Neural cell (in vitro differentiated cells): ENCODE results near the gene SETMAR. TPM values are rescaled to one million over a fixed set of nuclear protein-coding genes. Genes with fewer than 3 reads are reported as not detected.

Experiments
- H2AFZ ChIP-seq: fragments of 200-600, 300-800 bp; sonication (generic), shearing (Covaris generic); 2 replicates; pipeline ENCODE4 v1.6.0; 2014; ENCODE audit warnings: low read depth, mild to moderate bottlenecking, antibody characterized with exemption, low read length, moderate library complexity
- H3F3A ChIP-seq: fragments of 200-600 bp; shearing (Covaris generic); 2 replicates; pipeline ENCODE4 v1.6.1; 2016; ENCODE audit warnings: mild to moderate bottlenecking, moderate library complexity, mixed read lengths, antibody characterized with exemption, low read length; ENCODE audit not compliant: insufficient read depth, poor library complexity, severe bottlenecking
- H3K27ac ChIP-seq: fragments of 200-600, 300-800 bp; sonication (generic), shearing (Covaris generic); 2 replicates; pipeline ENCODE4 v1.5.1; 2014; ENCODE audit warnings: mild to moderate bottlenecking, low read length, moderate library complexity
- H3K27me3 ChIP-seq: fragments of 300-800, 200-600 bp; sonication (generic), shearing (Covaris generic); 2 replicates; pipeline ENCODE4 v1.6.0; 2014; ENCODE audit warnings: mild to moderate bottlenecking, low read depth, low read length, moderate library complexity; ENCODE audit not compliant: insufficient read depth
- H3K36me3 ChIP-seq: fragments of 300-800, 200-600 bp; sonication (generic), shearing (Covaris generic); 2 replicates; pipeline ENCODE4 v1.5.1; 2014; ENCODE audit warnings: mild to moderate bottlenecking, antibody characterized with exemption, low read length, moderate library complexity; ENCODE audit not compliant: insufficient read depth
- H3K4me2 ChIP-seq: fragments of 300-800, 200-600 bp; sonication (generic), shearing (Covaris generic); 2 replicates; pipeline ENCODE4 v1.6.0; 2014; ENCODE audit warnings: mild to moderate bottlenecking, low read length
- H3K4me3 ChIP-seq: fragments of 300-800, 200-600 bp; sonication (generic), shearing (Covaris generic); 2 replicates; pipeline ENCODE4 v1.5.1; 2014; ENCODE audit warnings: mild to moderate bottlenecking, low read length, moderate library complexity
- H3K79me2 ChIP-seq: fragments of 200-600 bp; shearing (Covaris generic); replicated peaks from 2 replicates; pipeline ENCODE4 v1.6.0; 2014; ENCODE audit warnings: mild to moderate bottlenecking, low read length, moderate library complexity; ENCODE audit not compliant: insufficient read depth
- H3K9ac ChIP-seq: fragments of 300-800, 200-600 bp; sonication (generic), shearing (Covaris generic); 2 replicates; pipeline ENCODE4 v1.6.1; 2016; ENCODE audit warnings: mild to moderate bottlenecking, low read length, mixed read lengths
- H3K9me2 ChIP-seq: fragments of 200-600 bp; shearing (Covaris generic); 2 replicates; pipeline ENCODE4 v1.6.1; 2016; ENCODE audit warnings: mild to moderate bottlenecking, low read length, mixed read lengths; ENCODE audit not compliant: insufficient read depth
- H3K9me3 ChIP-seq: fragments of 200-600, 300-800 bp; sonication (generic), shearing (Covaris generic); 2 replicates; pipeline ENCODE4 v1.6.1; 2016; ENCODE audit warnings: mild to moderate bottlenecking, mixed run types, low read length, moderate library complexity, mixed read lengths
- H4K20me1 ChIP-seq: fragments of 200-600 bp; shearing (Covaris generic); 2 replicates; pipeline ENCODE4 v1.6.1; 2016; ENCODE audit warnings: mild to moderate bottlenecking, mixed run types; ENCODE audit not compliant: insufficient read depth
- CTCF ChIP-seq: fragments of 450-650 bp; IDR thresholded peaks from 2 replicates; pipeline ENCODE4 v1.5.1; 2014; ENCODE audit warnings: antibody characterized with exemption, mild to moderate bottlenecking, moderate library complexity; ENCODE audit not compliant: poor library complexity, severe bottlenecking
- EP300 ChIP-seq: fragments of 450-650 bp; conservative IDR thresholded peaks from 2 replicates; pipeline ENCODE4 v1.6.1; 2014; ENCODE audit warnings: antibody characterized with exemption, mild to moderate bottlenecking, moderate library complexity; ENCODE audit not compliant: poor library complexity, severe bottlenecking
- EZH2 ChIP-seq: fragments of 200-600, 300-800 bp; shearing (Covaris generic), sonication (generic); IDR thresholded peaks from 2 replicates; pipeline ENCODE4 v1.6.1; 2014; ENCODE audit warnings: antibody characterized with exemption, low read length, borderline replicate concordance, mild to moderate bottlenecking; ENCODE audit not compliant: insufficient read depth, poor library complexity, severe bottlenecking
- MXI1 ChIP-seq: fragments of 450-650 bp; conservative IDR thresholded peaks from 2 replicates; pipeline ENCODE4 v1.6.1; 2014; ENCODE audit warnings: antibody characterized with exemption, mild to moderate bottlenecking; ENCODE audit not compliant: poor library complexity, severe bottlenecking
- POLR2AphosphoS5 ChIP-seq: IDR thresholded peaks from 2 replicates; pipeline ENCODE4 v1.6.1; 2012
- RAD21 ChIP-seq: fragments of 450-650 bp; conservative IDR thresholded peaks from 2 replicates; pipeline ENCODE4 v1.6.1; 2014; ENCODE audit warnings: antibody characterized with exemption, mild to moderate bottlenecking, moderate library complexity
- REST ChIP-seq: IDR thresholded peaks from 2 replicates; pipeline ENCODE4 v1.6.1; 2012; ENCODE audit warnings: borderline replicate concordance
- SMC3 ChIP-seq: fragments of 450-650 bp; conservative IDR thresholded peaks from 2 replicates; pipeline ENCODE4 v1.6.1; 2014; ENCODE audit warnings: antibody characterized with exemption, mild to moderate bottlenecking, moderate library complexity; ENCODE audit not compliant: poor library complexity
- TAF1 ChIP-seq: IDR thresholded peaks from 2 replicates; pipeline ENCODE4 v1.6.1; 2012; ENCODE audit warnings: low read depth
- polyA plus RNA-seq: library from polyadenylated mRNA; depleted of rRNA; stranded (reverse); fragments of >200 nt; gene quantifications from 2 replicates; pipeline ENCODE4 v1.2.3, GENCODE V29; 2014

Gene SETMAR
- polyA plus RNA-seq, 1 donor from 2014 or later = 41.3 TPM

GRCh38 chr3:4350789-4351163, 47.6 kb downstream of the SETMAR start:
- TF ChIP-seq EP300 (no peak), RAD21 (peak; percentile 80), POLR2AphosphoS5 (no peak), CTCF (peak; percentile 81), SMC3 (peak; percentile 78)
- no peaks in the 10 kb centered on the region for H3F3A ChIP-seq
- H4K20me1 ChIP-seq = no peaks in the 10 kb centered on the region
- no peaks in the 10 kb centered on the region for H3K27me3 ChIP-seq
- no peaks in the 10 kb centered on the region for H3K36me3 ChIP-seq
- no peaks in the 10 kb centered on the region for H3K79me2 ChIP-seq
- no peak overlapping the region for H3K9ac ChIP-seq
- H3K4me2 ChIP-seq = no peak overlapping the region
- H2AFZ ChIP-seq = no peak overlapping the region
- no peaks in the 10 kb centered on the region for H3K9me3 ChIP-seq
- no peaks in the 10 kb centered on the region for H3K9me2 ChIP-seq
- no peak overlapping the region for H3K27ac ChIP-seq
- H3K4me3 ChIP-seq = no peak overlapping the region

GRCh38 chr3:4351164-4351855, 48.1 kb downstream of the SETMAR start:
- H3F3A ChIP-seq = no peaks in the 10 kb centered on the region
- H3K4me3 ChIP-seq = no peak overlapping the region
- no peak overlapping the region for H2AFZ ChIP-seq
- no peaks in the 10 kb centered on the region for H3K36me3 ChIP-seq
- no peaks in the 10 kb centered on the region for H4K20me1 ChIP-seq
- no peaks in the 10 kb centered on the region for H3K9me3 ChIP-seq
- H3K79me2 ChIP-seq = no peaks in the 10 kb centered on the region
- no peak overlapping the region for H3K27ac ChIP-seq
- H3K4me2 ChIP-seq = no peak overlapping the region
- TF ChIP-seq MXI1 (no peak), EZH2 (no peak)
- no peaks in the 10 kb centered on the region for H3K9me2 ChIP-seq
- H3K9ac ChIP-seq = no peak overlapping the region
- no peaks in the 10 kb centered on the region for H3K27me3 ChIP-seq

GRCh38 chr3:4351872-4352271, 48.7 kb downstream of the SETMAR start:
- H3K27ac ChIP-seq = no peak overlapping the region
- H3K4me3 ChIP-seq = no peak overlapping the region
- H3K9me2 ChIP-seq = no peaks in the 10 kb centered on the region
- no peaks in the 10 kb centered on the region for H3K36me3 ChIP-seq
- H3K4me2 ChIP-seq = no peak overlapping the region
- H2AFZ ChIP-seq = no peak overlapping the region
- no peaks in the 10 kb centered on the region for H4K20me1 ChIP-seq
- H3K9ac ChIP-seq = no peak overlapping the region
- no peaks in the 10 kb centered on the region for H3K27me3 ChIP-seq
- H3K79me2 ChIP-seq = no peaks in the 10 kb centered on the region
- no peak for TF ChIP-seq CTCF
- no peak for TF ChIP-seq TAF1
- TF ChIP-seq POLR2AphosphoS5 = no peak
- TF ChIP-seq EP300 = no peak
- no peak for TF ChIP-seq MXI1
- TF ChIP-seq EZH2 = no peak
- no peak for TF ChIP-seq REST
- no peak for TF ChIP-seq RAD21
- TF ChIP-seq SMC3 = no peak
- no peaks in the 10 kb centered on the region for H3F3A ChIP-seq
- H3K9me3 ChIP-seq = no peaks in the 10 kb centered on the region
